Activated CD8-positive, alpha-beta T cell treated with anti-CD3 and anti-CD28 coated beads, Interleukin-2, amount 10 ng/mL, durations not matched to agents 7 days and 5 days (primary cell): ENCODE measurements around the gene NEURL4. TPM values are rescaled to one million over a fixed set of nuclear protein-coding genes. Genes with fewer than 3 reads are reported as not detected.
"Not testable (repeated sequence)": the region's sequence is repeated elsewhere in the genome, so short reads cannot be mapped to it uniquely, and the experiment has no call there.

Experiments used
- ATAC-seq: fragments of 150-1000 bp; cut with Tn5 transposase; one replicate; pipeline ENCODE4 v1.10.0; 2021; ENCODE audit warnings: moderate library complexity
- CTCF ChIA-PET: fragments of 350-600 bp; sonication (Branson Sonifier 250); formaldehyde crosslinking; loops from one replicate; lab custom pipeline; 2021; ENCODE audit warnings: antibody characterized with exemption; lab: Charles Lee
- POLR2A ChIA-PET: fragments of 350-600 bp; sonication (Branson Sonifier 250); formaldehyde crosslinking; loops from one replicate; lab custom pipeline; 2021; ENCODE audit warnings: antibody characterized with exemption; lab: Charles Lee
- DNase-seq: peaks from one replicate; pipeline ENCODE4 v3.0.0-alpha.2; 2020
- H3K27ac Mint-ChIP-seq: one replicate; pipeline ENCODE4 v1.8.0; 2021; ENCODE audit warnings: mild to moderate bottlenecking, mixed read lengths
- H3K27me3 Mint-ChIP-seq: one replicate; pipeline ENCODE4 v1.8.0; 2021; ENCODE audit warnings: low read depth, mixed read lengths
- H3K36me3 Mint-ChIP-seq: one replicate; pipeline ENCODE4 v1.8.0; 2021; ENCODE audit warnings: low read depth, mixed read lengths
- H3K4me1 Mint-ChIP-seq: one replicate; pipeline ENCODE4 v1.8.0; 2021; ENCODE audit warnings: low read depth, mixed read lengths
- H3K4me3 Mint-ChIP-seq: one replicate; pipeline ENCODE4 v1.8.0; 2021; ENCODE audit warnings: mild to moderate bottlenecking, mixed read lengths
- H3K9me3 Mint-ChIP-seq: one replicate; pipeline ENCODE4 v1.8.0; 2022; ENCODE audit warnings: mixed read lengths; ENCODE audit not compliant: insufficient read depth
- total RNA-seq, 2 experiments: library from RNA; stranded (reverse); gene quantifications; one replicate each; pipeline ENCODE4 v1.2.3, GENCODE V29; 2021

Gene NEURL4
- total RNA-seq, 2 experiments from 2014 or later = 45.6 to 47.0 TPM

DNA sequence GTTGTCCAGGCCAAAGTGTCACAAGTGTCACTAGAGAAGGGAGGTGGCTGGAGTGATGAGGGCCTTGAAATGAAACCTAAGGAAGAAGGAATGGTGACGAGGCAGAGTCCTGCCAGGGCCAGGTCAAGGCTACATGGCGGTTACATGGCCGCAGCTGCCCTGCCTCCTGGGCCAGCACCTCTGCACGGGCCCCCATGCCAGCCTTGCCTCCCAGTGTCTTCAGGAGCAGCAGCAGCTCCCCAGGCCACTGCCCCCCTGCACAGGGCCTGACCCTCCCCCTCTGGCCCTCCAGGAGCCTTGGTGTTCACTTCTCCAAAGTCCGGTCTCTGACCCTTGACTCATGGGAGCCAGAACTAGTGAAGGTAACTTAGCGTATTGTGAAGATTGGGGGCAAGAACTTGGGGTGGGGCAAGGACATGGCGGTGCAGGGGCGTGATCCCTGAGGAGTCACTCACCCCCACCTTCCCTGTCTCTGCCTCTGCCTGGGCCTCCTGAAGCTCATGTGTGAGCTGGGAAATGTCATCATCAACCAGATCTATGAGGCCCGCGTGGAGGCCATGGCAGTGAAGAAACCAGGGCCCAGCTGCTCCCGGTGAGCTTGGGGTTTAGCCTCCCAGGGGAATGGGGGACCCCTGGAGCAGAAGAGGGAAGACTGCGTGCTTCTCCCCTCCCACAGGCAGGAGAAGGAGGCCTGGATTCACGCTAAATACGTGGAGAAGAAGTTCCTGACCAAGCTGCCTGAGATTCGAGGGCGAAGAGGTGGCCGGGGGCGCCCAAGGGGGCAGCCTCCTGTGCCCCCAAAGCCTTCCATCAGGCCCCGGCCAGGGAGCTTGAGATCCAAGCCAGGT, 18.7 kb upstream of the NEURL4 start:
- ATAC-seq (no peak), DNase-seq (no peak)
- H3K4me1 Mint-ChIP-seq = peaks cover 57% of the 10 kb centered on the region
- H3K9me3 Mint-ChIP-seq = no peaks in the 10 kb centered on the region
- H3K27me3 Mint-ChIP-seq = no peaks in the 10 kb centered on the region
- peaks cover 75% of the 10 kb centered on the region for H3K36me3 Mint-ChIP-seq
- H3K27ac Mint-ChIP-seq = peak overlapping the region; percentile 55
- H3K4me3 Mint-ChIP-seq = no peak overlapping the region
- POLR2A ChIA-PET = interaction anchor here (0.7 to 5.0 kb wide), 5 partner anchors 11 to 134 kb away, joined by 3 to 54 read pairs (median 6); partner anchors contain the start of genes ACAP1 and NEURL4
- CTCF ChIA-PET = interaction anchor here (1.1 to 4.6 kb wide), 4 partner anchors 11 to 212 kb away, joined by 3 to 35 read pairs (median 4); partner anchors contain the start of gene ACAP1

DNA sequence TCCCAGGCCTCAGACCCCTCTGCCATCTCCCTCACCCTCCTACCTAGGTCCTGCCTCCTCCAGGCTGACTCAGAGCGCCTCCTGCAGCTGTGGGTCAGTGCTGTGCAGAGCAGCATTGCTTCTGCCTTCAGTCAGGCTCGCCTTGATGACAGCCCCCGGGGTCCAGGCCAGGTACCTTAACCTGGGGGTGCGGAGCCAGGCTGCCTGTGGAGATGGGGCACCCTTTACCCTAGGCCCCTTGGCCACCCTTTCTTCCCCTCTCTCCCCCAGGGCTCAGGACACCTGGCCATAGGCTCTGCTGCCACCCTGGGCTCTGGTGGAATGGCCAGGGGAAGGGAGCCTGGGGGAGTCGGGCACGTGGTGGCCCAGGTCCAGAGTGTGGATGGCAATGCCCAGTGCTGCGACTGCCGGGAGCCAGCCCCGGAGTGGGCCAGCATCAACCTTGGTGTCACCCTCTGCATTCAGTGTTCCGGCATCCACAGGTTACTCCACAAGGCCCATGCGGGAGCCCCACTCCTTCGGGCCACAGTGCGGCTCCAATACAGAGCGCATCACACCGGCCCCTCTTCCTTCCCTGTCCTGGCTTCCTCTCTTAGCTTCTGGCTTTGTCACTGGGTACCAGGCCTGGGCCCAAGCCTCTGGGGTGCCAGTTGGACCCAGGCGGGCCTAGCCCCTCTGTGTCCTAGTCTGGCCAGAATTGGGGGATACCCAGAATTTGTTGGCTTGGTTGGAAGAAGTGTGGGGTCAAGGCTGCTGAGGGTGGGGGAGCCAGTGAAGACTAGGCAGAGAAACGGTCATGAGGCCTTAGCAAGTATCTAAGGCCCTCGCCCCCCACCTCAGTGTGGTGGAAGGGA, 17.9 kb upstream of the NEURL4 start:
- H3K27ac Mint-ChIP-seq = peak overlapping the region; percentile 55
- peaks cover 52% of the 10 kb centered on the region for H3K4me1 Mint-ChIP-seq
- CTCF ChIA-PET = interaction anchor here (1.2 to 4.6 kb wide), 4 partner anchors 10 to 214 kb away, joined by 3 to 35 read pairs (median 21); partner anchors contain the start of genes ACAP1, NEURL4 and SENP3
- H3K27me3 Mint-ChIP-seq = no peaks in the 10 kb centered on the region
- peaks cover 74% of the 10 kb centered on the region for H3K36me3 Mint-ChIP-seq
- H3K4me3 Mint-ChIP-seq = no peak overlapping the region
- no peak for ATAC-seq
- H3K9me3 Mint-ChIP-seq = no peaks in the 10 kb centered on the region
- no peak for DNase-seq
- POLR2A ChIA-PET = interaction anchor here (3.0 to 5.0 kb wide), 2 partner anchors 10 kb away, joined by 17 to 54 read pairs; partner anchors contain the start of gene ACAP1

DNA sequence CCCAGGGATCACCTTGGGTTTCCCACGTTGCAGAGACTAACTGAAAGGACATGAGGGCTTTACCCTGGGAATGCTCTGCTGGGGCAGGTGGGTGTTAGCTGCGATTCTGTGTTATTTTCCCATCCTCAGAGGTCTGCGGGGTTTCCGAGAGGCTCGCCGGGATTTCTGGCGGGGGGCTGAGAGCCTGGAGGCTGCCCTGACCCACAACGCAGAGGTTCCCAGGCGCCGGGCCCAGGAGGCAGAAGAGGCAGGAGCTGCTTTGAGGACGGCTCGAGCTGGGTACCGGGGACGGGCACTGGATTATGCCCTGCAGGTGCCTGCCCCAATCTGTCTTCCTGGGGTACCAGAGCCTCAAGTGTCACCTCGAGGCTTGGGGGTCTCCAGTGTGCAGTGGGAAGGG, 14.1 kb upstream of the NEURL4 start:
- peaks cover 38% of the 10 kb centered on the region for H3K4me1 Mint-ChIP-seq
- peak overlapping the region; percentile 60 for H3K27ac Mint-ChIP-seq
- H3K36me3 Mint-ChIP-seq = peaks cover 73% of the 10 kb centered on the region
- H3K27me3 Mint-ChIP-seq = no peaks in the 10 kb centered on the region
- no peak for ATAC-seq
- no peak overlapping the region for H3K4me3 Mint-ChIP-seq
- H3K9me3 Mint-ChIP-seq = no peaks in the 10 kb centered on the region
- no peak for DNase-seq
- CTCF ChIA-PET = interaction anchor here (1.6 to 2.7 kb wide), 3 partner anchors 8 to 19 kb away, joined by 3 to 15 read pairs (median 13); partner anchors contain the start of gene TMEM95
- POLR2A ChIA-PET = interaction anchor here (1.2 to 2.2 kb wide), 3 partner anchors 11 to 30 kb away, joined by 3 to 12 read pairs (median 5); partner anchors contain the start of gene NEURL4

- no peak for ATAC-seq
- ChIA-PET CTCF (interaction anchor here (1.9 kb wide), 1 partner anchor 12 kb away, joined by 6 read pairs; the partner anchor contains the start of gene NEURL4), POLR2A (interaction anchor here (0.7 to 2.2 kb wide), 2 partner anchors 12 to 94 kb away, joined by 4 to 12 read pairs; partner anchors contain the start of gene NEURL4)
- H3K4me1 Mint-ChIP-seq = peaks cover 38% of the 10 kb centered on the region
- H3K36me3 Mint-ChIP-seq = peaks cover 75% of the 10 kb centered on the region
- no peaks in the 10 kb centered on the region for H3K27me3 Mint-ChIP-seq
- no peak for DNase-seq
- no peak overlapping the region for H3K4me3 Mint-ChIP-seq
- H3K9me3 Mint-ChIP-seq = no peaks in the 10 kb centered on the region
- H3K27ac Mint-ChIP-seq = peak overlapping the region; percentile 46
These were observed 12.7 kb upstream of the NEURL4 start for GRCh38 chr17:7341842-7342241.

GRCh38 chr17:7340179-7340578, 11.0 kb upstream of the NEURL4 start:
- POLR2A ChIA-PET = interaction anchor here (0.9 kb wide), 1 partner anchor 14 kb away, joined by 3 read pairs; no protein-coding TSS in a partner anchor
- DNase-seq = no peak
- peak overlapping the region; percentile 2 for H3K27ac Mint-ChIP-seq
- H3K9me3 Mint-ChIP-seq = no peaks in the 10 kb centered on the region
- no peaks in the 10 kb centered on the region for H3K27me3 Mint-ChIP-seq
- CTCF ChIA-PET = no interaction called here
- peaks cover 67% of the 10 kb centered on the region for H3K36me3 Mint-ChIP-seq
- H3K4me1 Mint-ChIP-seq = peaks cover 50% of the 10 kb centered on the region
- peak overlapping the region; percentile 1 for H3K4me3 Mint-ChIP-seq
- no peak for ATAC-seq

DNA sequence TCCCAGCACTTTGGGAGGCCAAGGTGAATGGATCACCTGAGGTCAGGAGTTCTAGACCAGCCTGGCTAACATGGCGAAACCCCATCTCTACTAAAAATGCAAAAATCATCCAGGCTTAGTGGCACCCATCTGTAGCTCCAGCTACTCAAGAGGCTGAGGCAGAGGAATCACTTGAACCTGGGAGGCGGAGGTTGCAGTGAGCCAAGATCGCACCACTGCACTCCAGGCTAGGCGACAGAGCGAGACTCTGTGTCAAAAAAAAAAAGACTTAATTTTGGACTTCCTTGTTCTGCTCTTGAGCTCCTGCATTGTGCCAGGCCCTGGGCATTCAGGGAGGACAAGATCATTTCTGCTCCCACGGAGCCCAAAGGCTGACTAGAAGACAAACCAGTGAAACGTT, 8.5 kb upstream of the NEURL4 start:
- not testable (repeated sequence) for H3K27me3 Mint-ChIP-seq, DNase-seq, H3K9me3 Mint-ChIP-seq, ATAC-seq
- ChIA-PET CTCF (interaction anchor here (1.0 to 4.0 kb wide), 12 partner anchors 8 to 220 kb away, joined by 3 to 41 read pairs (median 14); partner anchors contain the start of genes GPS2, KCTD11 and TMEM95), POLR2A (interaction anchor here (0.6 to 4.9 kb wide), 16 partner anchors 8 to 893 kb away, joined by 3 to 54 read pairs (median 7); partner anchors contain the start of genes GPS2, POLR2A, TMEM102 and TP53)
- peak overlapping the region; percentile 98 for H3K27ac Mint-ChIP-seq
- peak overlapping the region; percentile 85 for H3K4me3 Mint-ChIP-seq
- H3K36me3 Mint-ChIP-seq = peaks cover 46% of the 10 kb centered on the region
- peaks cover 53% of the 10 kb centered on the region for H3K4me1 Mint-ChIP-seq

DNA sequence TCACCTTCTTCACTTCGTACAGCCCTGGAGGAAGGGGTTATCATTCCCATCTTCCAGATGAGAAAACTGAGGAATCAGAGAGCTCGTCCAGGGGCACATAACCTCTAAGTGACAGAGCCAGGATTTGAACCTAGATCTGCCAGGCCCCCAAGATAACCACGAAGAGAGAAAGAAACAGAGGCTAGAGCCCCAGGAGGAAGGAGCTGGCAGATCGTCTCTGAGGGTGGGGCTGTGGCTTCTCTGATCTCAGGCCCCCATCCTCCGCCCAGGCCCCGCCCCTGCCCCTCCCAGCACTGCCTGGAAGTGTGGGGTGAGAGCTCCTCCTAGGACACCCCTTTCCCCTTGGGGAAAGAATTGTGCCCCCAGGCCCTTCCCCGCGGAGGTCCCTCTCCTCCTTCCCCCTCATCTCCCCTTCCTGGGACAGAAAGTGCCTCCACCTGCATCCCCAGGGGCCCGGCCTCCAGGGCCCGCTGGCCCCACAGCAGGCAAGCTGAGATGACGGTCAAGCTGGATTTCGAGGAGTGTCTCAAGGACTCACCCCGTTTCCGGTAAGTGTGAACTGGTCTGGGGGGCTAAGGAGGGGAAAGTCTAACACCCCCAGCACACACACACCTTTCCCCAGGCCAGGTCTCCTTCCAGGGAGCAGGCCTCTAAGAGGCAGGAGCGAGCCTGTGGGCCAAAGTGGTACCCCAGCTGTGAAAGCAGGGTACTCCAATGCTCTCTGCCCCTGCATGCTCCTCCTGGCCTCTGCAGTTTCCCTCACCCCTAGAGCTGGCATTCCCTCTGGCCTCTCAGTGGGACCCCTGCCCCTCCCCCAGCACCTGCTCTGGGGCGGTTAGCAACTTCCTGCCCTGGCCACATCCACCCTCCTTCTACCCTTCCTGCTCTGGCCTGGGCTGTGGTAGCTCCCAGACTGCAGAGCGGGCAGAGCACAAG, 7.4 kb upstream of the NEURL4 start, which contains the start of gene ACAP1:
Gene ACAP1 (plus strand): TSS at position 290 of the 936 bp plus-strand sequence. CDS start 206 bp downstream, at position 496.
- no peaks in the 10 kb centered on the region for H3K27me3 Mint-ChIP-seq

GRCh38 chr17:7335765-7336164, 6.6 kb upstream of the NEURL4 start:
- Mint-ChIP-seq H3K36me3 (peaks cover 33% of the 10 kb centered on the region), H3K4me3 (peak overlapping the region; percentile 85), H3K4me1 (peaks cover 62% of the 10 kb centered on the region), H3K27ac (peak overlapping the region; percentile 98)
- H3K27me3 Mint-ChIP-seq, ATAC-seq, DNase-seq, H3K9me3 Mint-ChIP-seq: not testable (repeated sequence)
- ChIA-PET POLR2A (interaction anchor here (0.6 to 4.9 kb wide), 17 partner anchors 9 to 351 kb away, joined by 3 to 54 read pairs (median 7); partner anchors contain the start of genes GPS2, TMEM102, TNFSF12 and TP53), CTCF (interaction anchor here (0.7 to 4.0 kb wide), 14 partner anchors 10 to 352 kb away, joined by 3 to 41 read pairs (median 10); partner anchors contain the start of genes KCTD11, TMEM95 and TP53)

More for the DNA sequence above, 7.4 kb upstream of the NEURL4 start, which contains the start of gene ACAP1:
- Mint-ChIP-seq H3K9me3 (no peaks in the 10 kb centered on the region), H3K36me3 (peaks cover 37% of the 10 kb centered on the region), H3K4me3 (peak within 1 kb of the TSS; percentile 85), H3K27ac (peak within 1 kb of the TSS; percentile 98), H3K4me1 (peaks cover 59% of the 10 kb centered on the region)
- POLR2A ChIA-PET = interaction anchor here (0.6 to 4.9 kb wide), 23 partner anchors 8 to 350 kb away, joined by 3 to 54 read pairs (median 4); partner anchors contain the start of genes GPS2, POLR2A, TMEM102 and TNFSF12
- DNase-seq = peak; percentile 95
- peak; percentile 95 for ATAC-seq
- CTCF ChIA-PET = interaction anchor here (0.6 to 4.0 kb wide), 22 partner anchors 9 to 351 kb away, joined by 3 to 41 read pairs (median 5); partner anchors contain the start of genes CTDNEP1, GPS2, KCTD11 and SLC2A4

GRCh38 chr17:7334938-7335538, 5.9 kb upstream of the NEURL4 start:
- ChIA-PET CTCF (interaction anchor here (0.7 to 4.0 kb wide), 10 partner anchors 8 to 353 kb away, joined by 3 to 41 read pairs (median 9); partner anchors contain the start of genes KCTD11 and TMEM95), POLR2A (interaction anchor here (0.6 to 4.9 kb wide), 6 partner anchors 14 to 693 kb away, joined by 3 to 54 read pairs (median 3); partner anchors contain the start of gene GPS2)
- Mint-ChIP-seq H3K4me1 (peaks cover 62% of the 10 kb centered on the region), H3K9me3 (no peaks in the 10 kb centered on the region), H3K27ac (peak overlapping the region; percentile 98), H3K36me3 (peaks cover 28% of the 10 kb centered on the region), H3K27me3 (no peaks in the 10 kb centered on the region), H3K4me3 (peak overlapping the region; percentile 47)
- DNase-seq = no peak
- no peak for ATAC-seq
